Measurements from ENCODE around the gene STYXL1. TPM values are rescaled to one million over a fixed set of nuclear protein-coding genes. Genes with fewer than 3 reads are reported as not detected.

The STYXL1 gene
- total RNA-seq, 1 experiment from 2014 or later = 21.3 TPM

DNA sequence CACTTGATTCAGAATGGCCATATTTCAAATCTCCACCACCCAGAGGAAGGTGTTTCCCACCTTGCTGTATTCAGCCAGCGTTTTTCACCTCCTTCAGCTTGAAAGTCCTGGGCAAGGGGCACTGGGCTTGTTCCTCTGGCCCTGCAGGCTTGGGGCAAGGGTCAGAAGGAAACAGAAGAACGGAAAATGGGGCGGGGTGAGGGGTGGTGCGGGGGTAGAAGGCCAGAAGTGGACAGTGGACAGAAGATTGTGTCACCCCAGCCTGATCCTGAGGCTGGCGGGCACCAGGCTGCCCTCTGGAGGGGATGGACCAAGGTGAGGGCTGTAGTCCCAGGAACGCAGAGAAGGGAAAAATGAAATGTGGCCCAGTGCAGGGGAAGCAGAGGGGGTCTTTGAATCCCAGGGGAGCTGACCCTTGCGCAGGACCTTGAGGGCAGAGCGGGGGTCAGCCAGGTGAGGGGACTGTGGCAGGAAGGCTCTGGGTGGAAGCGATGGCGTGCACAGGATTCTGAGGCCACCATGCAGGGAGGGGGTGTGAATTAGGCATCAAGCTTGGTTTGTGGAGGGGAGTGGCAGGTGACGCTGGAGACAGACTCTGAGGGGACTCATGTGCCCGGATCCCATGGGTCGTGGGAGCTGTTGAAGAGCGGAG lies 76.4 kb downstream of the STYXL1 start:
- no peak overlapping the region for H3K4me3 Mint-ChIP-seq
- ATAC-seq = no peak
- TF ChIP-seq, protein P1, sequence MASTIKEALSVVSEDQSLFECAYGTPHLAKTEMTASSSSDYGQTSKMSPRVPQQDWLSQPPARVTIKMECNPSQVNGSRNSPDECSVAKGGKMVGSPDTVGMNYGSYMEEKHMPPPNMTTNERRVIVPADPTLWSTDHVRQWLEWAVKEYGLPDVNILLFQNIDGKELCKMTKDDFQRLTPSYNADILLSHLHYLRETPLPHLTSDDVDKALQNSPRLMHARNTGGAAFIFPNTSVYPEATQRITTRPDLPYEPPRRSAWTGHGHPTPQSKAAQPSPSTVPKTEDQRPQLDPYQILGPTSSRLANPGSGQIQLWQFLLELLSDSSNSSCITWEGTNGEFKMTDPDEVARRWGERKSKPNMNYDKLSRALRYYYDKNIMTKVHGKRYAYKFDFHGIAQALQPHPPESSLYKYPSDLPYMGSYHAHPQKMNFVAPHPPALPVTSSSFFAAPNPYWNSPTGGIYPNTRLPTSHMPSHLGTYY (CRISPR knock-in tag; IDR thresholded peaks at IDR 0.05) = no peak
- TF ChIP-seq ZNF671 (CRISPR knock-in tag; IDR thresholded peaks at IDR 0.05) (no peak), NFYB (CRISPR knock-in tag; conservative IDR thresholded peaks at IDR 0.05; ENCODE audit: low read depth) (no peak), NR3C1 (CRISPR knock-in tag; conservative IDR thresholded peaks at IDR 0.05; ENCODE audit: low read depth) (no peak), GRHL2 (CRISPR knock-in tag; IDR thresholded peaks at IDR 0.05; ENCODE audit: insufficient replicate concordance, severe bottlenecking) (no peak), ZNF423 (CRISPR knock-in tag; IDR thresholded peaks at IDR 0.05) (no peak), NR1H2 (CRISPR knock-in tag; IDR thresholded peaks at IDR 0.05) (no peak), JUN (CRISPR knock-in tag; IDR thresholded peaks at IDR 0.05) (no peak), FOXJ3 (CRISPR knock-in tag; IDR thresholded peaks at IDR 0.05; ENCODE audit: borderline replicate concordance) (no peak), MLX (CRISPR knock-in tag; IDR thresholded peaks at IDR 0.05) (no peak)
- TF ChIP-seq, protein P2, sequence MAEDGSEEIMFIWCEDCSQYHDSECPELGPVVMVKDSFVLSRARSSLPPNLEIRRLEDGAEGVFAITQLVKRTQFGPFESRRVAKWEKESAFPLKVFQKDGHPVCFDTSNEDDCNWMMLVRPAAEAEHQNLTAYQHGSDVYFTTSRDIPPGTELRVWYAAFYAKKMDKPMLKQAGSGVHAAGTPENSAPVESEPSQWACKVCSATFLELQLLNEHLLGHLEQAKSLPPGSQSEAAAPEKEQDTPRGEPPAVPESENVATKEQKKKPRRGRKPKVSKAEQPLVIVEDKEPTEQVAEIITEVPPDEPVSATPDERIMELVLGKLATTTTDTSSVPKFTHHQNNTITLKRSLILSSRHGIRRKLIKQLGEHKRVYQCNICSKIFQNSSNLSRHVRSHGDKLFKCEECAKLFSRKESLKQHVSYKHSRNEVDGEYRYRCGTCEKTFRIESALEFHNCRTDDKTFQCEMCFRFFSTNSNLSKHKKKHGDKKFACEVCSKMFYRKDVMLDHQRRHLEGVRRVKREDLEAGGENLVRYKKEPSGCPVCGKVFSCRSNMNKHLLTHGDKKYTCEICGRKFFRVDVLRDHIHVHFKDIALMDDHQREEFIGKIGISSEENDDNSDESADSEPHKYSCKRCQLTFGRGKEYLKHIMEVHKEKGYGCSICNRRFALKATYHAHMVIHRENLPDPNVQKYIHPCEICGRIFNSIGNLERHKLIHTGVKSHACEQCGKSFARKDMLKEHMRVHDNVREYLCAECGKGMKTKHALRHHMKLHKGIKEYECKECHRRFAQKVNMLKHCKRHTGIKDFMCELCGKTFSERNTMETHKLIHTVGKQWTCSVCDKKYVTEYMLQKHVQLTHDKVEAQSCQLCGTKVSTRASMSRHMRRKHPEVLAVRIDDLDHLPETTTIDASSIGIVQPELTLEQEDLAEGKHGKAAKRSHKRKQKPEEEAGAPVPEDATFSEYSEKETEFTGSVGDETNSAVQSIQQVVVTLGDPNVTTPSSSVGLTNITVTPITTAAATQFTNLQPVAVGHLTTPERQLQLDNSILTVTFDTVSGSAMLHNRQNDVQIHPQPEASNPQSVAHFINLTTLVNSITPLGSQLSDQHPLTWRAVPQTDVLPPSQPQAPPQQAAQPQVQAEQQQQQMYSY (CRISPR knock-in tag; IDR thresholded peaks at IDR 0.05) = no peak
- CTCF ChIA-PET = interaction anchor here (0.9 to 1.7 kb wide), 6 partner anchors 10 to 105 kb away, joined by 3 to 9 read pairs (median 5); no protein-coding TSS in a partner anchor
- peak overlapping the region; percentile 30 for H3K27ac Mint-ChIP-seq
- no peak for DNase-seq (ENCODE audit: low spot score)
- POLR2A ChIA-PET = no interaction called here
- no peaks in the 10 kb centered on the region for H3K9me3 Mint-ChIP-seq
- no peaks in the 10 kb centered on the region for H3K4me1 Mint-ChIP-seq
- no peaks in the 10 kb centered on the region for H3K27me3 Mint-ChIP-seq (ENCODE audit: low read depth)
- H3K36me3 Mint-ChIP-seq = peaks cover 26% of the 10 kb centered on the region

DNA sequence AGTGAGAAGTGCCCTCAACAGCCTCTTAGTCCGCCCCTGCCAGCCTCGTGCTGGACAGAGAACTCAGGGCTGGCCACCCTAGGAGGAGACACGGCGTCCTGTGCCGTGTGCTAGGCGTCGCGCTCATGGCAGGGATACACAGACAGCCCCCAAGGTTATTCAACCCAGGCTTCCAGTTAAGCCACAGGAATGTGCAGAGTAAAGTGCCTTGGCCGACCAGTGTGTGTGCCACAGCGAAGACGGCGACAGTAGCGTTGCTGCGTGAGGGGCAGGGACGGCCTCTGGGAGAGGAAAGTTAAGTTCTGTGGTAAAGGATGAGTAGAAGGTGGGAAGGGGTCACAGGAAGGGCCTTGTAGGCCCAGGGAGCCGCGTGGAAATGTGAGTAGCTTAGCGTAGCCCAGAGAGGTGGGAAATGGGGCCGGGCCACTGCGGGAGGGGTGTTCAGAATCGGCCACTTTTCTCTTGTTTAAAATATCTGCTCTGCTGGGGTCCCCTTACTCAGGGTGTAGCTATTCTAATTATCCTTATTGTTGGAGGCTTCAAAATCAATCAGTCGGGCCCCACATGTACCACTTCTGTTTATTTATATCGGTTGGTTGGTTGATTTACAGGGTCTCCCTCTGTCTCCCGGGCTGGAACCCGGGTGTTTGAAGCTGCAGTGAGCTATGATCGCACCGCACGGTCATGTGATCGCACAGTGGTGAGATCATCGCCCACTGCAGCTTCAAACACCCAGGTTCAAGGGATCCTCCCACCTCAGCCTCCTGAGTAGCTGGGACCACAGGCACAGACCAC lies 77.9 kb downstream of the STYXL1 start:
- ChIA-PET CTCF (interaction anchor here (0.6 to 1.1 kb wide), 3 partner anchors 13 to 91 kb away, joined by 4 to 6 read pairs (median 4); partner anchors contain the start of gene RHBDD2), POLR2A (no interaction called here)
- no peaks in the 10 kb centered on the region for H3K9me3 Mint-ChIP-seq
- ATAC-seq (no peak), DNase-seq (ENCODE audit: low spot score) (no peak)
- H3K27me3 Mint-ChIP-seq (ENCODE audit: low read depth) = no peaks in the 10 kb centered on the region; the same call in 1 of the 2 replicates
- TF ChIP-seq JUN (CRISPR knock-in tag; IDR thresholded peaks at IDR 0.05) = no peak
- H3K4me3 Mint-ChIP-seq = no peak overlapping the region
- no peaks in the 10 kb centered on the region for H3K4me1 Mint-ChIP-seq
- H3K36me3 Mint-ChIP-seq = peaks cover 28% of the 10 kb centered on the region
- H3K27ac Mint-ChIP-seq = peak overlapping the region; percentile 36

DNA sequence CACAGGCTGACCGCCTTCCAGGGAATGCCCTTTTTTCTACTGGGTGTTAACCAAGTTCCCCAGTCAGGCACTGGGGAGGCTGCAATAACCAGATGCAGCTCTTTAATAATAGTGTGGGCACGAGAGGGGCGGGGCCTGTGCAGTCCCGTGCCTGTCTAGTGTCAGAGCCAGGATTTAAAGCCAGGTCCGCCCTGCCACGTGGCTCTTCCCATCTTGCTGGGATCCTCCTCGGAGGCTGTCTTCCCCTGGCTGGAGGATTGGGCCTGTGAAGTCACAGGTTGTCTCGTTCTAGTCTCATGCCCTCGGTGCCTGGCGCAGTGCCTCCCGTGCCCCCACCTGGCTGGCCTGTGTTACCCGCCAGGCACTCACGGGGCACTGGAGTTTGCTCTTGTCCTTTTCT lies 78.6 kb downstream of the STYXL1 start:
- Mint-ChIP-seq H3K4me3 (no peak overlapping the region), H3K4me1 (no peaks in the 10 kb centered on the region), H3K36me3 (peaks cover 25% of the 10 kb centered on the region), H3K27me3 (ENCODE audit: low read depth) (no peaks in the 10 kb centered on the region; the same call in 1 of the 2 replicates), H3K27ac (peak overlapping the region; percentile 36; the same call in 1 of the 2 replicates), H3K9me3 (no peaks in the 10 kb centered on the region)
- ATAC-seq (no peak), DNase-seq (ENCODE audit: low spot score) (no peak)
- ChIA-PET CTCF (no interaction called here), POLR2A (no interaction called here)
- TF ChIP-seq RORB (CRISPR knock-in tag; IDR thresholded peaks at IDR 0.05) (no peak), ZNF396 (CRISPR knock-in tag; IDR thresholded peaks at IDR 0.05; ENCODE audit: borderline replicate concordance) (no peak), JUN (CRISPR knock-in tag; IDR thresholded peaks at IDR 0.05) (no peak), MXD4 (CRISPR knock-in tag; IDR thresholded peaks at IDR 0.05; ENCODE audit: borderline replicate concordance) (no peak), GABPB1 (CRISPR knock-in tag; IDR thresholded peaks at IDR 0.05) (no peak), ZNF121 (CRISPR knock-in tag; IDR thresholded peaks at IDR 0.05) (no peak), PRRX2 (CRISPR knock-in tag; IDR thresholded peaks at IDR 0.05) (no peak), ZNF263 (CRISPR knock-in tag; IDR thresholded peaks at IDR 0.05; ENCODE audit: low read depth) (no peak), ZNF138 (CRISPR knock-in tag; conservative IDR thresholded peaks at IDR 0.05) (no peak), OVOL2 (CRISPR knock-in tag; IDR thresholded peaks at IDR 0.05; ENCODE audit: borderline replicate concordance) (no peak), IRF1 (CRISPR knock-in tag; IDR thresholded peaks at IDR 0.05) (no peak)

All from WTC11 (cell line).